SU-DHL-6 (cell line): Measurements from ENCODE around the gene NPHP4.

Experiments
- CTCF ChIP-seq: fragments of 200-600 bp; sonication (generic); IDR thresholded peaks from one replicate; pipeline ENCODE4 v1.5.1; 2017; ENCODE audit warnings: antibody characterized with exemption, mild to moderate bottlenecking, low read length, moderate library complexity; ENCODE audit not compliant: insufficient read depth, poor library complexity, severe bottlenecking
- EZH2phosphoT487 ChIP-seq: fragments of 200-600 bp; sonication (generic), shearing (Covaris generic); conservative IDR thresholded peaks from 2 replicates; pipeline ENCODE4 v1.6.1; 2018; ENCODE audit warnings: mild to moderate bottlenecking, antibody characterized with exemption, low read length, moderate library complexity, mixed read lengths

- no peak for TF ChIP-seq CTCF
- no peak for TF ChIP-seq EZH2phosphoT487
Observed at GRCh38 chr1:5998051-5998905, 6.1 kb upstream of the NPHP4 start.
